Endometrial microvascular endothelial cells (primary cell): Measurements from ENCODE around the gene LRRC8B. TPM values are rescaled to one million over a fixed set of nuclear protein-coding genes. Genes with fewer than 3 reads are reported as not detected.
"Not testable (repeated sequence)": the region's sequence is repeated elsewhere in the genome, so short reads cannot be mapped to it uniquely, and the experiment has no call there.

Source experiments
- in situ Hi-C: cut with HindIII; loops from 2 replicates; pipeline ENCODE4 v1.10.0; 2017; ENCODE audit warnings: low sequenced_read_pairs, low pct_unique_long_range_greater_than_20kb; ENCODE audit errors: inconsistent ontology term
- total RNA-seq: library from RNA; depleted of rRNA; stranded (reverse); fragments of >200 nt; gene quantifications from one replicate; pipeline ENCODE4 v1.2.3, GENCODE V29; 2015; ENCODE audit errors: inconsistent ontology term

LRRC8B gene
- total RNA-seq, 1 donor from 2014 or later, result 15.5 TPM

- in situ Hi-C loops, result no loop called here
Observed at GRCh38 chr1:89519779-89520358, 4.8 kb upstream of the LRRC8B start.

DNA sequence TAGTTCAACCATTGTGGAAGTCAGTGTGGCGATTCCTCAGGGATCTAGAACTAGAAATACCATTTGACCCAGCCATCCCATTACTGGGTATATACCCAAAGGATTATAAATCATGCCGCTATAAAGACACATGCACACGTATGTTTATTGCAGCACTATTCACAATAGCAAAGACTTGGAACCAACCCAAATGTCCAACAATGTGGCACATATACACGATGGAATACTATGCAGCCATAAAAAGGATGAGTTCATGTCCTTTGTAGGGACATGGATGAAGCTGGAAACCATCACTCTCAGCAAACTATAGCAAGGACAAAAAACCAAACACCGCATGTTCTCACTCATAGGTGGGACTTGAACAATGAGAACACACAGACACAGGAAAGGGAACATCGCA is 2.7 kb upstream of the LRRC8B start:
- in situ Hi-C loops, result not testable (repeated sequence)

- in situ Hi-C loops, result no loop called here
Observed at GRCh38 chr1:89523572-89524368, 859 bp upstream of the LRRC8B start.

DNA sequence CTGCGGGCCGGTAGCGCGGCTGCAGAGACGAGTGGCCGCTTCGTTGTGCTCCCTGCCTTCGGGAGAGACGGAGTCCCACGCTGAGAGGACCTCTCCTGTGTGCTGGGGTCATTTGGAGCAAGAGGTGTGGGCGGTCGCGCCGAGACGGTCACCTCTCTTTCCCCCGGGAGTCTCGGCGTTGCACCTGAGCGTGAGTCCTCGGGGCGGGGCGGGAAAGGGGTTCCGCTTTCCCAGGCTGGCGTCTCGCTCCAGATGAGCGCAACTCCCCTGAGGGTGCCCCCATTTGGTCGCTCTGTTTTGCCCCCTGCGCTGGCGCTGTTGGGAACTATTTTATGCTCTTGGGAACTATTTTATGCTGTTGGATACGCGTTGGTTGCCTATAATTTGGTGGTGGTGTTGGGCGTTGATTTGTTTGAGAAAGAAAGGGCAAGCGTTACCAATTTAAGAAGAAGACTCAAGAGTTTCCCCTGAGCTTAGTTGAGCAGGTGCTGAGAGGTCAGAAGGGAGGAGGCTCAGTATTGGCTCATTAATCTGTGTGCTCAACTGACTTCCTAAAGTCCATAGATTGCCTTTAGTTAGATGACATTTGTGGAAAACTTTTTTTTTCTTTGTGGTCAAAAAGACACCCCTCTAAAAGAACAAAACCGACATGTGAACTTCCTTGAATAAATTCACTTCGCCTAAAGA is 683 bp downstream of the LRRC8B start:
- in situ Hi-C loops, result no loop called here

GRCh38 chr1:89527256-89527655 is 2.6 kb downstream of the LRRC8B start:
- in situ Hi-C loops, result no loop called here

GRCh38 chr1:89527750-89528381 is 3.2 kb downstream of the LRRC8B start:
- in situ Hi-C loops, result no loop called here

GRCh38 chr1:89528382-89528780 is 3.8 kb downstream of the LRRC8B start:
- in situ Hi-C loops, result no loop called here

DNA sequence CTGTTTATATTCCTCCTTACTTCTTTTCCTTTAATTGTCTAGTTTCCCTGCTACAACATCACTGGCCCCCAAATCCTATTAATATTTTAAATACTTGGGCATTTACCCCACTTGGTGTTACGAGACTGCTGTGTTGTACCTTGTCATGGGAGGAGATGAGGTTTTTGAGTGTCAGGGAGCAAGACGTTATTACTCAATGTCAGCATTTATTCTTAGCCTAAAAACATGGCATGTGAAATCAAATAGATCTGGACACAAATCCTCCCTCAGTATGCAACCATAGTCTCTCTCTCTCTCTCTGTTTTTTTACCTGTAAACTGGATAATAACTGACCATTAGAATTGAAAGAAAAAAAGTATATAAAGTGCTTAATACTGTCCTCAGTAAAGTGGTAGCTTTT is 4.6 kb downstream of the LRRC8B start:
- in situ Hi-C loops, result no loop called here

DNA sequence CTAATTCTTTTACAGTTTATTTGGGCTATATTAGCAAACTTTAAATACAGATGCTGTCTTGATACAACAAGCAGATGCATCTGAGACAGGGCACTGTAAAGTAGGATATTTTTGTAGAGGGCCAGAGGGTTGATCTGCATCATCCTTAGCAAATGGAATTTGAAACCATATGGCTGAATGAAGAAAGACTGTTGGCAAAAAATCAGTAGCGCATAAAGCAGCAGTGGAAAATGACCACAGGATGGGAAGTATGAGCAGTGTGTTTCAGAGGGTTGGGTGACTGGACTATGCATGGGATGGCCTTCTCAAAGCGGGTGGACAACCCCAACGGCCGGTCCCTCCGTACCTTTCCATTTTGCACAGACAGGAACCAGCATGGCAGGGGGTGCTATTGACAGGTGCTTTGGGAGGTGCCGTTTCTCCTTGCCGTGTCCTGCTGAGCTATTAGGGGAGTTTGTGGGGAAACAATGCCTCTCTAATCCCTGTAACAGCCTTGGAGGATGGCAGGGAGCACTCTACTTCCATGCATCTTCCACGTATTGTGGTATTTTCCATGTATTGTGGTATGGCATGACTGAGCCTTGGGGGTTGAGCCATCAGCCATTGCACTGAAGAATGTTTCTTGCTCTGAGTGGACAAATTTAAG is 5.9 kb downstream of the LRRC8B start:
- in situ Hi-C loops, result no loop called here

GRCh38 chr1:89531480-89532139 is 7.0 kb downstream of the LRRC8B start:
- in situ Hi-C loops, result no loop called here

- in situ Hi-C loops, result no loop called here
Observed at GRCh38 chr1:89532228-89532627, 7.6 kb downstream of the LRRC8B start.

GRCh38 chr1:89532866-89533265 is 8.2 kb downstream of the LRRC8B start:
- in situ Hi-C loops, result no loop called here

DNA sequence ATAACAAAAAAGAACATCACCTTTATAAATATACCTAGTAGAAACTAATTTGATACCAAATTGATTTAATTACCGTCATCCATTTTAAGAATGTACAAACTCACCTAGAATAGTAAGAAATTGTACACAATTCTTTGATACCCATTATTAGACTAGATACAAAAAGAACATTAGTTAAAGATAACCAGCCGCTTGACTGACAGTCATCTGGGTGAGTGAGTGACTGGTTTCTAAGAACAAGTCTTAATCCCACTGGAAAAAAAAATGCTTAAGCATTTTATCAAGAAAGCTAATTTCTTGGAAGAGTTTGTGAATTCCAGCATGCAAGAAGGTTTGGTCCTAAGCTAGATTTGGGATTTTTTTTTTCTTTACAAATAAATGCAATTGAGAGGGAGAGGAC is 10.9 kb downstream of the LRRC8B start:
- in situ Hi-C loops, result no loop called here

DNA sequence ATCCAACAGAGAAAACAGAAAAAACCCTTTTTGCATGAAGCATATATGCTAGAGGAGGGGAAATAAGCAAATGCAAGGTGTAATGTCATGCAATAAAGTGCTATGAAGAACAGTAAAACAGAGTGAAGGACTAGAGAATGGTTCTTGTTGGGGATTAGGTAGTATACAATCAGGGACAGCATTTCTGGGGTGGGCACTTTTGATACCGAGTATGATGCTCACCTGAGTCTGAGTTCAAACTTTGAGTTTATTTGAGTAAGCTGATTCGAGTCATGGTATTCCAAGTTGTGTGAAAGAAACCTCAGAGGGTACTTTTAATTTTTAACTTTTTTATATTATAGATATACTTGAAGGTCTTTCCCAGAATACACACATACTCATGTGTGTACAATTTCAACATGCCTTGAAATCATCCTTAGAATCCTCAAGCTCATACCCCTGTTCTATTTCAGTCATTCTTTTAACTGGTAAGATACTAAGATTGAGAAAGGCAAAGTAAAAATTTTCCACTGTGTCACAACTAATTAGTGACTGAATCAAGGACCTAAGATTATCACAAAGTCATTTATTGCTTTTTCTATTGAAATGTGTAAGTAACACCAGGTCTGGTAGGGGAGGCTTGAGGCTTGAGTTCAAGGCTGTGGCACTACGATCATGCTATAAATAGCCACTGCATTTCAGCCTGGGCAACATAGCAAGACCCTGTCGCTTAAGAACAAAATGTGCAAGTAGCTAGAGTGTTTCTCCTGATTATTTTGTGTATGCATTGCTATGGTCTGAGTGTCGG is 12.1 kb downstream of the LRRC8B start:
- in situ Hi-C loops, result no loop called here

DNA sequence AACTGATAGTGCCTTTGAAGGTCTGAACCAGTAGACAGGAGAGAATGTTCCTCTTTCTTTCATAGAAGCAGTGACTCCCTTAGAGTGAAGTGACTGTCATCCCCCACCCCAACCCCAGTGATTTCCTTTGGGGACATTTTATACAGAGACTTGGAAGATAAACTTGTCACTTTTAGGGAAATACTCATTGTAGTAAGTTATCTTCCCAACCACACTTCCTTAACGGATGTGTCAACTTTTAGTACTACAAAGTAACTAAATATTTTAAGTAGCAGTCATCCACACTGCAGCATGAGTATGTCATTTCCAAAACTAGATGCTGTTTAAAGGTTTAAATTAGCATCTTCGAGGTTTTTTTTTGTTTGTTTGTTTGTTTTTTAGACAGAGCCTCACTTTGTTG is 13.7 kb downstream of the LRRC8B start:
- in situ Hi-C loops, result no loop called here

- in situ Hi-C loops, result no loop called here
Observed at GRCh38 chr1:89539128-89539527, 14.5 kb downstream of the LRRC8B start.

GRCh38 chr1:89540406-89540970 is 15.9 kb downstream of the LRRC8B start:
- in situ Hi-C loops, result no loop called here

DNA sequence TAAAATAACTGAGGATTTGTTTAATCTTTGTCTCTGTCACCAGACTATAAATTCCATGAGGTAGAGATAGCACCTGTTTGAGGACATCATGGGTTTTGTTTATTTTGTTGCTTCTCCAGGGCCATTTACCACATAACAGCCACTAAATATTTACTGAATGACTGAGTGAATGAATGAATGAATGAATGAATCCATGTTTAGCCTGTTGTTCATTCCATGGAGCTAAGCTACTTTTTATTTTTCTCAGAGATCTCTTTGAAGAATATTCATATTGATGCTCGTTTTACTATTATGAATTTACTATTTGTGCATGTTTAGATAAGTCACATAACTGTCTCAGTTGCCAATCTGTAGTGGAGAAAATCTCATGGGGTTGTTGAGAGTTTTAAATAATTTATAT is 17.7 kb downstream of the LRRC8B start:
- in situ Hi-C loops, result no loop called here
